ENCODE results near the gene ETHE1.

ETHE1 gene

GRCh38 chr19:43570174-43570791 is 43.3 kb upstream of the ETHE1 start:
- in situ Hi-C loops (cut with MboI; ENCODE audit: low sequenced_read_pairs, unreplicated experiment) = no loop called here
- no peak for DNase-seq (ENCODE audit: low spot score)
- no peak for TF ChIP-seq CTCF (IDR thresholded peaks at IDR 0.05; ENCODE audit: borderline replicate concordance, control extremely low read depth, extremely low read depth, insufficient read depth, missing control alignments)

- in situ Hi-C loops (cut with MboI; ENCODE audit: low sequenced_read_pairs, unreplicated experiment) = no loop called here
- TF ChIP-seq CTCF (IDR thresholded peaks at IDR 0.05; ENCODE audit: borderline replicate concordance, control extremely low read depth, extremely low read depth, insufficient read depth, missing control alignments) = no peak
- DNase-seq (ENCODE audit: low spot score) = no peak
Observed at GRCh38 chr19:43569657-43570056, 42.7 kb upstream of the ETHE1 start.

- no peak for TF ChIP-seq CTCF (IDR thresholded peaks at IDR 0.05; ENCODE audit: borderline replicate concordance, control extremely low read depth, extremely low read depth, insufficient read depth, missing control alignments)
- in situ Hi-C loops (cut with MboI; ENCODE audit: low sequenced_read_pairs, unreplicated experiment) = no loop called here
- DNase-seq (ENCODE audit: low spot score) = no peak
Observed at GRCh38 chr19:43564800-43565199, 37.8 kb upstream of the ETHE1 start.

GRCh38 chr19:43563816-43564457 is 36.9 kb upstream of the ETHE1 start:
- in situ Hi-C loops (cut with MboI; ENCODE audit: low sequenced_read_pairs, unreplicated experiment) = no loop called here
- TF ChIP-seq CTCF (IDR thresholded peaks at IDR 0.05; ENCODE audit: borderline replicate concordance, control extremely low read depth, extremely low read depth, insufficient read depth, missing control alignments) = no peak
- no peak for DNase-seq (ENCODE audit: low spot score)

- DNase-seq (ENCODE audit: low spot score) = peak; percentile 54
- in situ Hi-C loops (cut with MboI; ENCODE audit: low sequenced_read_pairs, unreplicated experiment) = no loop called here
- no peak for TF ChIP-seq CTCF (IDR thresholded peaks at IDR 0.05; ENCODE audit: borderline replicate concordance, control extremely low read depth, extremely low read depth, insufficient read depth, missing control alignments)
Observed at GRCh38 chr19:43562698-43563241, 35.8 kb upstream of the ETHE1 start.

- no peak for DNase-seq (ENCODE audit: low spot score)
- TF ChIP-seq CTCF (IDR thresholded peaks at IDR 0.05; ENCODE audit: borderline replicate concordance, control extremely low read depth, extremely low read depth, insufficient read depth, missing control alignments) = no peak
- in situ Hi-C loops (cut with MboI; ENCODE audit: low sequenced_read_pairs, unreplicated experiment) = no loop called here
Observed at GRCh38 chr19:43562226-43562697, 35.3 kb upstream of the ETHE1 start.

Data from GM13976 (cell line).